HEK293 (cell line): ENCODE results near the gene ELOVL2.

Experiments used
- CTCF ChIA-PET: fragments of 350-600 bp; formaldehyde crosslinking; extraction: SDS; loops from one replicate; lab custom pipeline; 2021; ENCODE audit warnings: antibody characterized with exemption; lab: Yijun Ruan, JAX
- POLR2A ChIA-PET: fragments of 300-600 bp; formaldehyde crosslinking; extraction: SDS; loops from one replicate; lab custom pipeline; 2020; ENCODE audit warnings: antibody characterized with exemption, inconsistent platforms; lab: Yijun Ruan, JAX
- H3K27ac ChIP-seq: fragments of 200-500 bp; sonication (Bioruptor generic); 2 replicates; pipeline ENCODE4 v1.5.1; 2014; ENCODE audit warnings: low read depth, low read length, control low read depth, inconsistent platforms; ENCODE audit errors: extremely low read depth
- H3K36me3 ChIP-seq, 2 experiments: fragments of 200-500 bp in 1 of 2; sonication (Bioruptor generic) in 1 of 2; 1 replicate in 1 of 2; 2 replicates in 1 of 2; pipeline ENCODE4 v1.5.1; 2014 to 2017; ENCODE audit warnings: inconsistent platforms in 2 of 2, low read length in 2 of 2; ENCODE audit not compliant: control insufficient read depth in 2 of 2, insufficient read depth in 1 of 2
- H3K4me1 ChIP-seq: fragments of 200-500 bp; sonication (Bioruptor generic); 2 replicates; pipeline ENCODE4 v1.5.1; 2014; ENCODE audit warnings: mild to moderate bottlenecking, low read length, inconsistent platforms; ENCODE audit not compliant: control insufficient read depth, insufficient read depth
- H3K4me3 ChIP-seq: 2 replicates; pipeline ENCODE4 v1.5.1; 2011; ENCODE audit warnings: low read depth, mild to moderate bottlenecking, control low read depth, low read length, moderate library complexity
- H3K9me3 ChIP-seq: fragments of 200-500 bp; sonication (Bioruptor generic); 2 replicates; pipeline ENCODE4 v1.5.1; 2014; ENCODE audit warnings: low read depth, low read length, inconsistent platforms; ENCODE audit not compliant: control insufficient read depth, insufficient read depth
- CTCF ChIP-seq: fragments of 450-650 bp; formaldehyde crosslinking; IDR thresholded peaks from 2 replicates; pipeline ENCODE4 v1.5.1; 2016; ENCODE audit warnings: missing biosample characterization, missing genetic modification characterization
- ELK4 ChIP-seq: IDR thresholded peaks from 2 replicates; pipeline ENCODE4 v1.6.1; 2011; ENCODE audit warnings: mild to moderate bottlenecking, low read depth, low read length, borderline replicate concordance
- GFI1B ChIP-seq: fragments of 450-650 bp; formaldehyde crosslinking; IDR thresholded peaks from 2 replicates; pipeline ENCODE4 v1.5.1; 2016; ENCODE audit warnings: missing biosample characterization, missing genetic modification characterization
- KLF8 ChIP-seq: fragments of 450-650 bp; formaldehyde crosslinking; IDR thresholded peaks from 2 replicates; pipeline ENCODE4 v1.5.1; 2016; ENCODE audit warnings: missing biosample characterization, missing genetic modification characterization
- OSR2 ChIP-seq: fragments of 450-650 bp; formaldehyde crosslinking; IDR thresholded peaks from 2 replicates; pipeline ENCODE4 v1.5.1; 2016; ENCODE audit warnings: missing biosample characterization, missing genetic modification characterization
- PRDM4 ChIP-seq: fragments of 450-650 bp; formaldehyde crosslinking; IDR thresholded peaks from 2 replicates; pipeline ENCODE4 v1.5.1; 2017; ENCODE audit warnings: missing biosample characterization, missing genetic modification characterization
- SP3 ChIP-seq: fragments of 450-650 bp; formaldehyde crosslinking; IDR thresholded peaks from 2 replicates; pipeline ENCODE4 v1.5.1; 2016; ENCODE audit warnings: missing biosample characterization, missing genetic modification characterization
- TCF7L2 ChIP-seq: IDR thresholded peaks from 2 replicates; pipeline ENCODE4 v1.6.1; 2011; ENCODE audit warnings: low read depth, mild to moderate bottlenecking, inconsistent platforms, low read length, moderate library complexity, borderline replicate concordance
- ZNF16 ChIP-seq: fragments of 450-650 bp; formaldehyde crosslinking; IDR thresholded peaks from 2 replicates; pipeline ENCODE4 v1.5.1; 2016; ENCODE audit warnings: low read depth, missing biosample characterization, missing genetic modification characterization
- ZNF175 ChIP-seq: fragments of 450-650 bp; formaldehyde crosslinking; IDR thresholded peaks from 2 replicates; pipeline ENCODE4 v1.5.1; 2016; ENCODE audit warnings: missing biosample characterization, missing genetic modification characterization
- ZNF202 ChIP-seq: fragments of 450-650 bp; formaldehyde crosslinking; IDR thresholded peaks from 2 replicates; pipeline ENCODE4 v1.5.1; 2016; ENCODE audit warnings: missing biosample characterization, missing genetic modification characterization, borderline replicate concordance
- ZNF335 ChIP-seq: fragments of 450-650 bp; formaldehyde crosslinking; conservative IDR thresholded peaks from 2 replicates; pipeline ENCODE4 v1.5.1; 2016; ENCODE audit warnings: missing biosample characterization, missing genetic modification characterization
- ZNF394 ChIP-seq: fragments of 450-650 bp; formaldehyde crosslinking; IDR thresholded peaks from 2 replicates; pipeline ENCODE4 v1.5.1; 2016; ENCODE audit warnings: missing biosample characterization, missing genetic modification characterization, mild to moderate bottlenecking, moderate library complexity, borderline replicate concordance
- ZNF416 ChIP-seq: fragments of 450-650 bp; formaldehyde crosslinking; IDR thresholded peaks from 2 replicates; pipeline ENCODE4 v1.5.1; 2016; ENCODE audit warnings: missing biosample characterization, missing genetic modification characterization
- ZNF423 ChIP-seq: fragments of 450-650 bp; formaldehyde crosslinking; IDR thresholded peaks from 2 replicates; pipeline ENCODE4 v1.5.1; 2016; ENCODE audit warnings: missing biosample characterization, missing genetic modification characterization
- ZNF513 ChIP-seq: fragments of 450-650 bp; IDR thresholded peaks from 2 replicates; pipeline ENCODE4 v1.5.1; 2018; ENCODE audit warnings: missing biosample characterization, missing genetic modification characterization
- ZNF548 ChIP-seq: fragments of 450-650 bp; formaldehyde crosslinking; IDR thresholded peaks from 2 replicates; pipeline ENCODE4 v1.5.1; 2016; ENCODE audit warnings: missing biosample characterization, missing genetic modification characterization
- ZNF610 ChIP-seq: fragments of 450-650 bp; formaldehyde crosslinking; IDR thresholded peaks from 2 replicates; pipeline ENCODE4 v1.5.1; 2016; ENCODE audit warnings: missing biosample characterization, missing genetic modification characterization, borderline replicate concordance
- ZNF670 ChIP-seq: fragments of 450-650 bp; formaldehyde crosslinking; IDR thresholded peaks from 2 replicates; pipeline ENCODE4 v1.5.1; 2016; ENCODE audit warnings: missing biosample characterization, missing genetic modification characterization, low read depth
- ZSCAN18 ChIP-seq: fragments of 450-650 bp; formaldehyde crosslinking; IDR thresholded peaks from 2 replicates; pipeline ENCODE4 v1.5.1; 2016; ENCODE audit warnings: missing biosample characterization, missing genetic modification characterization
- ZXDB ChIP-seq: fragments of 450-650 bp; formaldehyde crosslinking; IDR thresholded peaks from 2 replicates; pipeline ENCODE4 v1.5.1; 2016; ENCODE audit warnings: missing biosample characterization, missing genetic modification characterization

ELOVL2 gene

GRCh38 chr6:11015102-11015501 is 29.0 kb downstream of the ELOVL2 start (continued):
- no peak for TF ChIP-seq ZNF423

GRCh38 chr6:11013721-11014070 is 30.4 kb downstream of the ELOVL2 start:
- no peaks in the 10 kb centered on the region for H3K9me3 ChIP-seq
- no peak overlapping the region for H3K27ac ChIP-seq
- H3K4me1 ChIP-seq = peaks cover 17% of the 10 kb centered on the region
- TF ChIP-seq ZNF416 = no peak
- no peak for TF ChIP-seq ZSCAN18 (tag by site-specific recombination)
- no peak for TF ChIP-seq ZNF16
- TF ChIP-seq CTCF (tag by site-specific recombination) = 0 out of 2 replicates have a peak, but pooled peaks have one; percentile 15
- no peak for TF ChIP-seq SP3
- no peak for TF ChIP-seq GFI1B (tag by site-specific recombination)
- TF ChIP-seq ZNF548 = no peak
- no peak for TF ChIP-seq TCF7L2
- TF ChIP-seq, all 188 proteins: peak for 1
- Histone ChIP-seq H3K36me3 (no peaks in the 10 kb centered on the region), H3K4me3 (no peak overlapping the region)
- POLR2A ChIA-PET = no interaction called here
- CTCF ChIA-PET = interaction anchor here (0.5 kb wide), 1 partner anchor 825 kb away, joined by 5 read pairs; no protein-coding TSS in a partner anchor

GRCh38 chr6:11012976-11013720 is 31.0 kb downstream of the ELOVL2 start:
- Histone ChIP-seq H3K27ac (no peak overlapping the region), H3K36me3 (no peaks in the 10 kb centered on the region), H3K4me1 (peaks cover 21% of the 10 kb centered on the region), H3K4me3 (no peak overlapping the region), H3K9me3 (no peaks in the 10 kb centered on the region)
- POLR2A ChIA-PET = no interaction called here
- TF ChIP-seq ELK4 (no peak), ZNF175 (tag by site-specific recombination) (no peak), OSR2 (tag by site-specific recombination) (no peak), ZNF513 (tag by site-specific recombination) (no peak), ZNF610 (tag by site-specific recombination) (no peak), ZXDB (tag by site-specific recombination) (no peak), ZNF670 (no peak), ZNF335 (tag by site-specific recombination) (no peak), ZNF202 (no peak), KLF8 (tag by site-specific recombination) (no peak), PRDM4 (no peak), ZNF394 (tag by site-specific recombination) (no peak)
- CTCF ChIA-PET = interaction anchor here (0.5 to 0.6 kb wide), 2 partner anchors 54 to 825 kb away, joined by 3 to 5 read pairs; no protein-coding TSS in a partner anchor
